ENCODE results near the gene DUOX1. TPM values are rescaled to one million over a fixed set of nuclear protein-coding genes. Genes with fewer than 3 reads are reported as not detected.

Gene DUOX1
- total and polyA plus RNA-seq, 2 experiments from 2014 or later: 0.32 to 1.8 TPM

- in situ Hi-C loops (cut with MboI): loop anchor here (10.0 kb wide), 1 partner anchor 238 kb away; a partner anchor contains a TSS
- H3K27ac ChIP-seq: peak overlapping the region; percentile 84
- no peaks in the 10 kb centered on the region for H3K9me2 ChIP-seq (ENCODE audit: insufficient read depth)
- H3K9ac ChIP-seq: peak overlapping the region; percentile 95
- TF ChIP-seq EZH2 (IDR thresholded peaks at IDR 0.05; ENCODE audit: insufficient read depth, poor library complexity, severe bottlenecking) (no peak), EZH2phosphoT487 (IDR thresholded peaks at IDR 0.05; ENCODE audit: insufficient read depth, low read depth) (no peak)
- H3K79me2 ChIP-seq (ENCODE audit: insufficient read depth): no peaks in the 10 kb centered on the region
- peak overlapping the region; percentile 91 for H3K4me2 ChIP-seq (ENCODE audit: unreplicated experiment)
- DNase-seq: peak; percentile 93
- no peaks in the 10 kb centered on the region for H3K36me3 ChIP-seq (ENCODE audit: low read depth)
- peak overlapping the region; percentile 82 for H3K4me3 ChIP-seq
- no peaks in the 10 kb centered on the region; the same call in 1 of the 2 replicates for H3F3A ChIP-seq (ENCODE audit: insufficient read depth)
- no peaks in the 10 kb centered on the region for H3K9me3 ChIP-seq (ENCODE audit: low read depth)
- WGBS, 2 experiments (ENCODE audit: low coverage in 1 of 2, low lambda C conversion rate in 2 of 2, missing lambda C conversion rate in 2 of 2): 1 to 2% methylated on average over 37 to 71 of the region's 79 CpGs
- H3K4me1 ChIP-seq (ENCODE audit: insufficient read depth): peaks cover 12% of the 10 kb centered on the region
- peak overlapping the region; percentile 80 for H2AFZ ChIP-seq
- no peaks in the 10 kb centered on the region for H3K27me3 ChIP-seq (replicated peaks; ENCODE audit: insufficient read depth)
- no peaks in the 10 kb centered on the region for H4K20me1 ChIP-seq (ENCODE audit: insufficient read depth)
These were observed 37.2 kb downstream of the DUOX1 start for GRCh38 chr15:45166834-45167630.

- Histone ChIP-seq H3K36me3 (ENCODE audit: low read depth) (no peaks in the 10 kb centered on the region), H3K9me2 (ENCODE audit: insufficient read depth) (no peaks in the 10 kb centered on the region), H4K20me1 (ENCODE audit: insufficient read depth) (no peaks in the 10 kb centered on the region), H3K27ac (peak overlapping the region; percentile 84; the same call in 1 of the 2 replicates), H3K9me3 (ENCODE audit: low read depth) (no peaks in the 10 kb centered on the region), H3F3A (ENCODE audit: insufficient read depth) (no peaks in the 10 kb centered on the region; the same call in 1 of the 2 replicates), H3K4me3 (peak overlapping the region; percentile 82), H3K79me2 (ENCODE audit: insufficient read depth) (no peaks in the 10 kb centered on the region), H3K27me3 (replicated peaks; ENCODE audit: insufficient read depth) (no peaks in the 10 kb centered on the region), H3K9ac (peak overlapping the region; percentile 95), H3K4me1 (ENCODE audit: insufficient read depth) (peaks cover 7% of the 10 kb centered on the region), H2AFZ (peak overlapping the region; percentile 80), H3K4me2 (ENCODE audit: unreplicated experiment) (peak overlapping the region; percentile 91)
- in situ Hi-C loops (cut with MboI): loop anchor here (10.0 kb wide), 1 partner anchor 237 kb away; a partner anchor contains a TSS
- WGBS, 2 experiments (ENCODE audit: low coverage in 1 of 2, low lambda C conversion rate in 2 of 2, missing lambda C conversion rate in 2 of 2): 41 to 43% methylated on average over 9 of the region's 9 CpGs
- TF ChIP-seq EZH2phosphoT487 (IDR thresholded peaks at IDR 0.05; ENCODE audit: insufficient read depth, low read depth) (no peak), EZH2 (IDR thresholded peaks at IDR 0.05; ENCODE audit: insufficient read depth, poor library complexity, severe bottlenecking) (no peak)
- no peak for DNase-seq
These were observed 37.9 kb downstream of the DUOX1 start for GRCh38 chr15:45167631-45168205.

- Histone ChIP-seq H3F3A (ENCODE audit: insufficient read depth) (no peaks in the 10 kb centered on the region; the same call in 1 of the 2 replicates), H3K27ac (no peak overlapping the region), H3K9ac (no peak overlapping the region), H3K4me3 (no peak overlapping the region), H3K36me3 (ENCODE audit: low read depth) (no peaks in the 10 kb centered on the region), H3K79me2 (ENCODE audit: insufficient read depth) (no peaks in the 10 kb centered on the region), H3K4me2 (ENCODE audit: unreplicated experiment) (no peak overlapping the region), H3K27me3 (replicated peaks; ENCODE audit: insufficient read depth) (no peaks in the 10 kb centered on the region), H2AFZ (no peak overlapping the region), H3K4me1 (ENCODE audit: insufficient read depth) (peaks cover 2% of the 10 kb centered on the region), H4K20me1 (ENCODE audit: insufficient read depth) (no peaks in the 10 kb centered on the region), H3K9me2 (ENCODE audit: insufficient read depth) (no peaks in the 10 kb centered on the region), H3K9me3 (ENCODE audit: low read depth) (no peaks in the 10 kb centered on the region)
- TF ChIP-seq EZH2phosphoT487 (IDR thresholded peaks at IDR 0.05; ENCODE audit: insufficient read depth, low read depth) (no peak), EZH2 (IDR thresholded peaks at IDR 0.05; ENCODE audit: insufficient read depth, poor library complexity, severe bottlenecking) (no peak)
- in situ Hi-C loops (cut with MboI): loop anchor here (10.0 kb wide), 1 partner anchor 237 kb away; a partner anchor contains a TSS
- WGBS, 2 experiments (ENCODE audit: low coverage in 1 of 2, low lambda C conversion rate in 2 of 2, missing lambda C conversion rate in 2 of 2): 84 to 85% methylated on average over 4 of the region's 4 CpGs
- no peak for DNase-seq
These were observed 38.5 kb downstream of the DUOX1 start for GRCh38 chr15:45168286-45168685.

- H3K9ac ChIP-seq: no peak overlapping the region
- H3K36me3 ChIP-seq (ENCODE audit: low read depth): no peaks in the 10 kb centered on the region
- no peaks in the 10 kb centered on the region for H3K79me2 ChIP-seq (ENCODE audit: insufficient read depth)
- no peaks in the 10 kb centered on the region for H3K9me3 ChIP-seq (ENCODE audit: low read depth)
- no peak overlapping the region for H3K27ac ChIP-seq
- no peaks in the 10 kb centered on the region for H3K4me1 ChIP-seq (ENCODE audit: insufficient read depth)
- H2AFZ ChIP-seq: no peak overlapping the region
- H3K4me2 ChIP-seq (ENCODE audit: unreplicated experiment): no peak overlapping the region
- no peaks in the 10 kb centered on the region for H4K20me1 ChIP-seq (ENCODE audit: insufficient read depth)
- 83 to 84% methylated on average over 9 of the region's 9 CpGs for WGBS, 2 experiments (ENCODE audit: low coverage in 1 of 2, low lambda C conversion rate in 2 of 2, missing lambda C conversion rate in 2 of 2)
- H3K9me2 ChIP-seq (ENCODE audit: insufficient read depth): no peaks in the 10 kb centered on the region
- no peak for TF ChIP-seq EZH2phosphoT487 (IDR thresholded peaks at IDR 0.05; ENCODE audit: insufficient read depth, low read depth)
- no peak for TF ChIP-seq EZH2 (IDR thresholded peaks at IDR 0.05; ENCODE audit: insufficient read depth, poor library complexity, severe bottlenecking)
- no peak overlapping the region for H3K4me3 ChIP-seq
- no peaks in the 10 kb centered on the region for H3K27me3 ChIP-seq (replicated peaks; ENCODE audit: insufficient read depth)
- in situ Hi-C loops (cut with MboI): loop anchor here (10.0 kb wide), 1 partner anchor 236 kb away; a partner anchor contains a TSS
- no peak for DNase-seq
- H3F3A ChIP-seq (ENCODE audit: insufficient read depth): no peaks in the 10 kb centered on the region; the same call in 1 of the 2 replicates
These were observed 39.2 kb downstream of the DUOX1 start for GRCh38 chr15:45168751-45169551.

Measured in GM23248 (cell line).